DLD1 (cell line): ENCODE results near the gene GUCY1A1.
"Not testable (repeated sequence)": the region's sequence is repeated elsewhere in the genome, so short reads cannot be mapped to it uniquely, and the experiment has no call there.

Experiments used
- in situ Hi-C: cut with HindIII; loops from 2 replicates; pipeline ENCODE4 v1.10.0; 2017; ENCODE audit warnings: low sequenced_read_pairs

The GUCY1A1 gene, protein sequence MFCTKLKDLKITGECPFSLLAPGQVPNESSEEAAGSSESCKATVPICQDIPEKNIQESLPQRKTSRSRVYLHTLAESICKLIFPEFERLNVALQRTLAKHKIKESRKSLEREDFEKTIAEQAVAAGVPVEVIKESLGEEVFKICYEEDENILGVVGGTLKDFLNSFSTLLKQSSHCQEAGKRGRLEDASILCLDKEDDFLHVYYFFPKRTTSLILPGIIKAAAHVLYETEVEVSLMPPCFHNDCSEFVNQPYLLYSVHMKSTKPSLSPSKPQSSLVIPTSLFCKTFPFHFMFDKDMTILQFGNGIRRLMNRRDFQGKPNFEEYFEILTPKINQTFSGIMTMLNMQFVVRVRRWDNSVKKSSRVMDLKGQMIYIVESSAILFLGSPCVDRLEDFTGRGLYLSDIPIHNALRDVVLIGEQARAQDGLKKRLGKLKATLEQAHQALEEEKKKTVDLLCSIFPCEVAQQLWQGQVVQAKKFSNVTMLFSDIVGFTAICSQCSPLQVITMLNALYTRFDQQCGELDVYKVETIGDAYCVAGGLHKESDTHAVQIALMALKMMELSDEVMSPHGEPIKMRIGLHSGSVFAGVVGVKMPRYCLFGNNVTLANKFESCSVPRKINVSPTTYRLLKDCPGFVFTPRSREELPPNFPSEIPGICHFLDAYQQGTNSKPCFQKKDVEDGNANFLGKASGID

DNA sequence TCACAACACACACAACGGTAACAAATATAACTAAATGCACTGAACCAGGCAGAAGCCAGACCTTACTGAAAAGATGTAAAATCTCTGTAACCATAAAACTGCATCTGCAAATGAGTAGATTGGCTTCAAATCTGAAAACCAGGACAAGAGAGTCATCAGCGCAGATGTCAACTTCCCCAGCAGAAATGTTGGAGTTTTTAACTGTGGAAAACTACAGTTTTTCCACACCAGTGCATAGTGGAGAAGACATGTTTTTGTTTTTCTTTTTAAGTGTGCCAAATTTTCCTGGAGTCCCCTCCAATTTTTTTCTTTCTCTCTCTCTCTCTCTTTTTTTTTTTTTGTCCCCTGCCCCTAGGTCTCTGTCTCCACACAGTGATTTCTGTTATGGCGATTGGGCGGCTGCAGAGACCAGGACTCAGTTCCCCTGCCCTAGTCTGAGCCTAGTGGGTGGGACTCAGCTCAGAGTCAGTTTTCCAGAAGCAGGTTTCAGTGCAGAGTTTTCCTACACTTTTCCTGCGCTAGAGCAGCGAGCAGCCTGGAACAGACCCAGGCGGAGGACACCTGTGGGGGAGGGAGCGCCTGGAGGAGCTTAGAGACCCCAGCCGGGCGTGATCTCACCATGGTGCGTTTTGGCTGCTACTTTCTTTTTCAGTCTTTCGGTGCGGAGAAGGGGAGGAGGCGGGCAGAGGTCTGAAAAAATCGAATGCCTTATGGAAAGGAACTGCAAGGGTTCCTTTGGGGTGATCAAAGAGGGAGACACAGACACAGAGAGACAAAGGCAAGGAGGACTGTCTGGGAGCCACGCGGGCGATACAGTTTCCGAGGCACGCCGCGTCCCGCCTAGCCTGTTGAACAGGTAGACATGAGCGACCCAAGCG, at the start of gene GUCY1A1:
Gene GUCY1A1, plus strand, starts transcription at position 505 of the 878 bp plus-strand sequence. CDS start 30,020 bp downstream, outside the sequence.
- in situ Hi-C loops, result no loop called here

DNA sequence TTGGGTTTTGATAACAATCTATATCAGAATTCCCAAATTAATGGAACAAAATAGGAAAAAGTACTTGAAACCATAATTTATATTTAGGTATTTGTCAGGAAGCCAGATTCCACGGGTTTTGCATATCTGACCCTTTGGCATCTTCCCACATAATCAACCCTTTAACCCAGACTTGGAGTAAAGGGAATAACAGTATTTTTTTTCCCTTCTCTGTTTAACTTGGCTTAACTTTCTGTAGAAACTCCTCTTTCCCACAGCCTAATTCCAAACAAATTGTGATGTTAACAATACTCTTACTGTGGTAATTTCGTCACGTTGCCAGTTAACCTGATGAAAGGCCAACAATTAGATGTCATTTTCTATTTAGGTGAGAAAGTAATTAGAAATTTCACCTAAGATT, 49.4 kb upstream of the GUCY1A1 start:
- in situ Hi-C loops, result no loop called here

GRCh38 chr4:155618183-155618838, 48.3 kb upstream of the GUCY1A1 start:
- in situ Hi-C loops, result no loop called here

DNA sequence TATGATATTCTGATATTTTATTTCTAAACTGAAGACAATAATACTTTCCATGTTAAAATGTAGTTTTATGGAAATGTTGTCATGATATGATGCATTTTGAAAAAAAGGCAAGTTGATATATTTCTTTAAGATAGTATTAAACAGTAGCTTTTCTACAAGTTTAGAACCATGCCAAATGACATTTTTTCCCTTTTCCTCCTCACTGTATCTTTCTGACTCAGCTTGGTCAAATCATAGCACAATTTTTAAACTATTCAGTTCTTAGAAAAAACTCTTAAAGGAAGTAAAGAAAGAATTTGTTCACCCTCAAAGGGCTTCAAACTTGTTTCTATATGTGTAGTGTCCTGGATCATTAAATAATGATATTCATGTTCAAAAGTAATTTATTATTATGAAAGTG, 46.0 kb upstream of the GUCY1A1 start:
- in situ Hi-C loops, result no loop called here

DNA sequence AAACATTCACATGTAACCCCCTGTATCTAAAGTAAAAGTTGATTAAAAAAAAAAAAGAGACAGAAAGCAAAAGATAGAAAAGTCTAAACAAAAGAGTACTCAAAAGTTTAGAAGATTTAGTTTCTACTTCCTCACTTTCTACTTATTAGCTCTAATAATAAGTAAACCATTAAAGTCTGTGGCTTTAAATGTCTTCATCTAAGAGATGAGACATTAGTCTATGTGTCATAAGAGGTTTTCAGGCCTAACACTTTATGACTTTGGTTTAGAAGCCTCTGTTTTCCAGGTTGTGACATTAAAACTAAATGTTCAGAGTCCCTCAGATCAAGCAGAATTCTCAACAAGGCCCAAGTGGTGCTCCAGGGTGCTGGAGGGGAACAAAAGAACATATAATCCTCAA, 42.2 kb upstream of the GUCY1A1 start:
- in situ Hi-C loops, result no loop called here

DNA sequence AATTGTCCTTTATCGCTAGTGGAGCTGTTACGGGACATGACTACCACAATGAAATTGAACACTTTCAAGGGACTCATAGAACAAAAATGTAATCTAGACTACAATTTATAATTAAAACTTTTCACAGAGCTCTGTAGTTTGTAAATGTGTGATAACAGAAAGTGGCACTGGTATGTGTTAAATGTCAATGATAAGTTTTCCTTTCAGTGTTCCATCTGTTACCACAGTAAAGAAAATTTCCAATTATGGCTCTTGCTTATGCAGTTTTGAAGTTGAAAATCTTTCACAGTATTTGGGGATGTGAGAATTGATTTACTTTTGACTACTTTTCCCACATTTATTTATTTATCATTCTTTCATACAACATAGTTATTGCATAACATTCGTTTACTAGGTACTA, 40.1 kb upstream of the GUCY1A1 start:
- in situ Hi-C loops, result no loop called here

DNA sequence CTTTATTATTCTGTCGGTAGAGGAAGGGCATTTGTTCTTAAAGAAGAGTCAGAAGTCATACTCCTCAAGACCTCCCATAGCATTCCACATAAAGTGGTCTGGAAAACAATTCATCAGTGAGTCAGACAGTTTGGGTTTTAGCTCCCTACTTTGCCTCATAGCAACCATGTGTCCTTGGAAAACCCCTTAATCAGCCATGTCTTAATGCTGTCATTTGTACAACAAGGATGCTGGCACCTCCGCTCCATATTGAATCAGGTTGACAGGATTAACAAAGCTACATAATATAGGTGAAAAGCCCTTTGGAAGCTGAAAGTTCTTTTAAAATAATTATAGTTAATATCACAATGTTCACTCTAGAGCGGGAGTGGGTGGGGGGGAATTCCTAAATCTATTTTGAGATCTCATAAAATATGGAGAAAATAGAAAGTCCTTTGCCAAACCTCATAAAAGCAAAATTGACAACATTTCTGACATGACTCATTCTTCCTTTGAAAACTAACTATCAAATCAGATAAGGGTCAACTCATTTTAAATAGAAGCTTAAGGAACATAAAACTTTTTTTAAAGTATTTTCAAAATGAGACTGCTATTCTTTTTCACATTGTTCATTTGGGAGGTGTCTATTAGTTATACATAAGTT, 37.3 kb upstream of the GUCY1A1 start:
- in situ Hi-C loops, result no loop called here

- in situ Hi-C loops, result no loop called here
Measured at GRCh38 chr4:155629956-155630355, 36.7 kb upstream of the GUCY1A1 start.

DNA sequence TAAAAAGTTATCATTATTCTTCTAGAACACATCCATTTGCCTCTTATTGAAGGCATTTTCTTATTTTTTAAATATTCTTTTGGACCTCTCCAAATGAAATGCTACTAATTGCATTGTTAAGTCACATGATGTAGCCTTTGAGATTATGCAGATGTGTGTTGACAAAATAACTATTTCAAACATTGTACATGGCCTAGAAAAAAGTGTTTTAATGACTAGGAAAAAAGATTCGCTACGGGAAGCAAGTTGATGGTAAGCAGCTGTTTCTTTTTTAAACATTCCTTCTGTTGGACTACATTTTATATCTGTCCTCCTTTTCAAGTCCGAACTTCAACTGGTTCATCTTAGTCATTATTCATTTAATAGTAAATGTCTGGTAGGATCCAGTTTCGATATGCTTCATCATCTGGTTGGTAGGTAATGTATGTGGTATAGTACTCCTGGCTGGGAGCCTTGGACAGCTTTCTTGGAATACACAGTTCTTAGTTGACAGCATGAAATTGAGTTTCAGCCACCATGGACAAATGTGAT, 34.3 kb upstream of the GUCY1A1 start:
- in situ Hi-C loops, result no loop called here

DNA sequence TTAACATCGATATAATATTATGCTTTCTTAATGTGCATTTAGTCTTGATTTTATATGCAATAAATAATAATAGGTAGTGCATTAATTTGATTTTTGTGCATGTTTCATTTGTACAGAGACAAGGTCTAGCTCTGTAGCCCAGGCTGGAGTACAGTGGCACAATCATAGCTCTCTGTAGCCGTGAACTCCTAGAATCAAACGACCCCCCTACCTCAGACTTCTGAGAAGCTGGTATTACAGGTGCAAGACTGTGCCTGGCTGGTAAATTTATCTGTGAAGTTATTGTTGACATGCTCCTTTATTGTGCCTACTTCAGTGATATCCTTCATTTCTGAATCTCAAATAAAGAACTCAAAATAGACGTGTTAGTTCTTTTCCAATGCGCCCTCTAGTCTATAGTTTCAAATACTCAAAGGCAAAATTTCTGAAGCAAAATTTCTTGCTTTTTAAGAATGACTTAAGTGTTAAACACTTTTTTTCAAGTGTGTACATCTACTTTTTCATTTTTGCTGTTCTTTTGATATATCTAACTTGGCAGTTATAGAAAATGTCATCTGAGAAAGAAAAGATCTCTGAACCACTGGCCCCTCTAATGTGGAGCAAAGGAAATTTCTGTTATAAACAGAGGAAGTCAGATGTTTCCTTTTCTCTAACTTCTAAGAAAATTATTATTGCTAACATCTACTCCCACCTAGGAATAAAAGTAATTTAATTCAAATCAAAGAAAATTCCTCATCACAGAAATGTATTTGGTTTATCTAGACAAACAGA, 28.3 kb upstream of the GUCY1A1 start:
- in situ Hi-C loops, result no loop called here

DNA sequence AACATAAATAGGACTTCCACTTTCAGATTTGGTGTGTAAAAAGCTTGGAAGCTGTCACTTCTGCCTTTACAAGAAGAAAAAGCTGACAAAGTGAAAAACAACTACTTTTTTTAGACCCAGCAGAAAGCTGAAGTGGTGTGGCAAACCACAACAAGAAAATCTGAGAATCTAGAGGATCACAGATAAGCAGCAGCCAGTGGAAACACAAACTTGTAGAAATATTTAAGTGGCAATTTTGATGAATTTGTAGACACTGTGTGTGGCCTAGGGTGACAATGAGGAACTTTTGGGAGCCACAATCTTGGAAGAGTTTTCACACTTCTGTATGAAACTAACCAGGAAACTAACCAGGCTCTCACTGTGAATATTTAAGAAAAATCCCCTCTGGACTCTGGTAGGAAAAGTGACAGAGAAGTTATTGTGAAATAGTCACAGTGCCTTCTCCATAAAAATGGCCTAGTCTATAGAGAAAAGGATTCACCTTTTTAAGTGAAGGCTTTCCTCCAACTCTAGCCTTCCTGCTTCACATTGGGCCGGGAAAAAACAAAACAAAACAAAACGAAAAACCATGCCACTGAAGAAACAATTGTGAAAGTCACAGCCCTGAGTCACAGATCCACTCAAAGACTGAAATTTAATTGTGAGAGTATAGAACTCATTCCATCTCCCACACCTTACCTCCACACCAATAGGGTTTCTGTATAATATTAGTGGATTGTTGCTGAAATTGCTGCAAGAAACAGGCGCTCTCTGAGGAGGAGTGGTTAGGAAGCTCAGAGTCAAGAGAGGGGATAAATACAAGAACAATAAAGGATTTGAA, 26.7 kb upstream of the GUCY1A1 start:
- in situ Hi-C loops, result no loop called here

DNA sequence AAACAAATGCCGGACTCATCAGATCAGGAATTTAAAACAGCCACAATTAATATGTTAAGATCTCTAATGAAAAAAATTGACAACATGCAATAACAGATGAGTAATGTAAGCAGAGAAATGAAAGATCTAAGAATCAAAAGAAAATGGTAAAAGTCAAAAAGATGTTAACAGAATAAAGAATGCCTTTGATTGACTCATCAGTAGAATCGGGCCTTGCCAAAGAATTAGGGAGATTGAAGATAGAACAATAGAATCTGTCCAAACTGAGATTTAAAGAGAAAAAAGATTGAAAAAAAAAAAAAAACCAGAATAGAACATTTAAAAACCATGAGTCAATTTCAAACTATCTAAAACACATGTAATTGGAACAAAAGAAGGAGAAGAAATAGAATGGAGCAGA, 25.9 kb upstream of the GUCY1A1 start:
- in situ Hi-C loops, result no loop called here

GRCh38 chr4:155643087-155643486, 23.6 kb upstream of the GUCY1A1 start:
- in situ Hi-C loops, result no loop called here

DNA sequence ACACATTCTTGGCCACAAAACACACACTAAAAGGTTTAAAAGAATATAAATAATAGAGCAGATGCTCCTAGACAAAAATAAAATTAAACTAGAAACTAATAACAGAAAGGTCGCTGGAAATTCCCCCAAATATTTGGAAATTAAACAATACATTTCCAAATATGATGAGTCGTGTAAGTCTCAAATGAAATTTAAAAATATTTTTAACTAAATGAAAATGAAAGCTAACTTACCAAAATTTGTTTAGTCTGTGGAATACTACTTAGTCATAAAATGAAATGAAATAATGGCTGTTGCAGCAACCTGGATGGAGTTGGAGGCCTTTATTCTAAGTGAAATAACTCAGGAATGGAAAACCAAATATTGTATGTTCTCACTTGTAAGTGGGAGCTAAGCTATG, 20.6 kb upstream of the GUCY1A1 start:
- in situ Hi-C loops, result loop anchor here (5.0 kb wide), 1 partner anchor 34 kb away; no protein-coding TSS in a partner anchor

- in situ Hi-C loops, result not testable (repeated sequence)
Measured at GRCh38 chr4:155650785-155651184, 15.9 kb upstream of the GUCY1A1 start.

GRCh38 chr4:155653052-155653451, 13.6 kb upstream of the GUCY1A1 start:
- in situ Hi-C loops, result no loop called here

- in situ Hi-C loops, result no loop called here
Measured at GRCh38 chr4:155656025-155656424, 10.6 kb upstream of the GUCY1A1 start.

- in situ Hi-C loops, result no loop called here
Measured at GRCh38 chr4:155657169-155657568, 9.5 kb upstream of the GUCY1A1 start.
